Astrocyte (in vitro differentiated cells and primary cell): ENCODE data around the gene TAF4. TPM values are rescaled to one million over a fixed set of nuclear protein-coding genes. Genes with fewer than 3 reads are reported as not detected.

ENCODE experiments used
- DNase-seq: peaks from one replicate; pipeline ENCODE4 v3.0.0-alpha.2; 2010; ENCODE audit warnings: low read depth
- FAIRE-seq: peaks from 2 replicates; lab custom pipeline; 2011; peaks lifted over from hg19 to GRCh38; lab: Jason Lieb, UNC
- H2AFZ ChIP-seq: 2 replicates; pipeline ENCODE4 v1.6.0; 2012; ENCODE audit warnings: low read depth, low read length, inconsistent platforms
- H3K27ac ChIP-seq: 2 replicates; pipeline ENCODE4 v1.5.1; 2011; ENCODE audit warnings: low read depth, low read length, inconsistent platforms
- H3K27me3 ChIP-seq: 2 replicates; pipeline ENCODE4 v1.6.0; 2011; ENCODE audit warnings: low read length, inconsistent platforms; ENCODE audit not compliant: insufficient read depth
- H3K36me3 ChIP-seq: 2 replicates; pipeline ENCODE4 v1.5.1; 2011; ENCODE audit warnings: low read length, inconsistent platforms; ENCODE audit not compliant: insufficient read depth
- H3K4me1 ChIP-seq: 2 replicates; pipeline ENCODE4 v1.5.1; 2011; ENCODE audit warnings: low read length, inconsistent platforms; ENCODE audit not compliant: insufficient read depth
- H3K4me2 ChIP-seq: 2 replicates; pipeline ENCODE4 v1.6.0; 2012; ENCODE audit warnings: low read length, inconsistent platforms
- H3K4me3 ChIP-seq: 2 replicates; pipeline ENCODE4 v1.5.1; 2011; ENCODE audit warnings: low read depth, mild to moderate bottlenecking, low read length, inconsistent platforms; ENCODE audit not compliant: insufficient read depth
- H3K79me2 ChIP-seq: 2 replicates; pipeline ENCODE4 v1.6.0; 2012; ENCODE audit warnings: mild to moderate bottlenecking, low read length, inconsistent platforms; ENCODE audit not compliant: insufficient read depth
- H3K9ac ChIP-seq: 2 replicates; pipeline ENCODE4 v1.6.0; 2012; ENCODE audit warnings: mild to moderate bottlenecking, low read length, inconsistent platforms
- H3K9me3 ChIP-seq: 2 replicates; pipeline ENCODE4 v1.5.1; 2012; ENCODE audit warnings: low read depth, mild to moderate bottlenecking, low read length, inconsistent platforms; ENCODE audit not compliant: insufficient read depth
- H4K20me1 ChIP-seq: 2 replicates; pipeline ENCODE4 v1.6.0; 2012; ENCODE audit warnings: low read length, inconsistent platforms; ENCODE audit not compliant: insufficient read depth
- H3K27ac Mint-ChIP-seq: one replicate; pipeline ENCODE4 v1.8.0; 2021; ENCODE audit warnings: mild to moderate bottlenecking, mixed read lengths; ENCODE audit not compliant: unreplicated experiment
- H3K27me3 Mint-ChIP-seq: one replicate; pipeline ENCODE4 v1.8.0; 2021; ENCODE audit warnings: low read depth, mixed read lengths; ENCODE audit not compliant: unreplicated experiment
- H3K36me3 Mint-ChIP-seq: one replicate; pipeline ENCODE4 v1.8.0; 2021; ENCODE audit warnings: low read depth, mixed read lengths; ENCODE audit not compliant: unreplicated experiment
- H3K4me1 Mint-ChIP-seq: one replicate; pipeline ENCODE4 v1.8.0; 2021; ENCODE audit warnings: low read depth, mixed read lengths; ENCODE audit not compliant: unreplicated experiment
- H3K4me3 Mint-ChIP-seq: one replicate; pipeline ENCODE4 v1.8.0; 2021; ENCODE audit warnings: mild to moderate bottlenecking, moderate library complexity, mixed read lengths; ENCODE audit not compliant: unreplicated experiment
- H3K9me3 Mint-ChIP-seq: one replicate; pipeline ENCODE4 v1.8.0; 2021; ENCODE audit warnings: mild to moderate bottlenecking, mixed read lengths; ENCODE audit not compliant: unreplicated experiment
- CTCF ChIP-seq: IDR thresholded peaks from 2 replicates; pipeline ENCODE4 v1.5.1; 2011; ENCODE audit warnings: low read depth, mild to moderate bottlenecking, inconsistent platforms, low read length, moderate library complexity; ENCODE audit not compliant: insufficient read depth
- EZH2 ChIP-seq: IDR thresholded peaks from 2 replicates; pipeline ENCODE4 v1.6.1; 2012; ENCODE audit warnings: mild to moderate bottlenecking, low read length, inconsistent platforms; ENCODE audit not compliant: insufficient read depth
- total RNA-seq: library from RNA; stranded (reverse); gene quantifications from 2 replicates; pipeline ENCODE4 v1.2.1, GENCODE V29; 2021

The TAF4 gene
- total RNA-seq, 1 donor from 2014 or later, result 11.8 TPM

- FAIRE-seq, result no peak
- Mint-ChIP-seq H3K4me1 (peaks cover 2% of the 10 kb centered on the region), H3K9me3 (no peaks in the 10 kb centered on the region), H3K27ac (no peak overlapping the region), H3K4me3 (no peak overlapping the region), H3K36me3 (peaks cover 6% of the 10 kb centered on the region), H3K27me3 (no peaks in the 10 kb centered on the region)
- H2AFZ ChIP-seq, result no peak overlapping the region
- H3K27ac ChIP-seq, result no peak overlapping the region
- no peaks in the 10 kb centered on the region for H3K9me3 ChIP-seq
- no peak for DNase-seq
- no peak overlapping the region for H3K4me2 ChIP-seq
- peaks cover 86% of the 10 kb centered on the region for H4K20me1 ChIP-seq
- no peaks in the 10 kb centered on the region for H3K36me3 ChIP-seq
- TF ChIP-seq CTCF (no peak), EZH2 (no peak)
- H3K79me2 ChIP-seq, result peaks cover 38% of the 10 kb centered on the region
- H3K27me3 ChIP-seq, result no peaks in the 10 kb centered on the region
- H3K9ac ChIP-seq, result no peak overlapping the region
- no peaks in the 10 kb centered on the region for H3K4me1 ChIP-seq
- H3K4me3 ChIP-seq, result no peak overlapping the region
Measured at GRCh38 chr20:62014889-62015537, 50.7 kb downstream of the TAF4 start.

- no peak for TF ChIP-seq EZH2
- TF ChIP-seq CTCF, result no peak
- Histone ChIP-seq H3K4me1 (no peaks in the 10 kb centered on the region), H2AFZ (no peak overlapping the region), H3K9ac (no peak overlapping the region), H3K27me3 (no peaks in the 10 kb centered on the region), H3K36me3 (no peaks in the 10 kb centered on the region), H3K9me3 (no peaks in the 10 kb centered on the region), H3K4me3 (no peak overlapping the region), H3K27ac (no peak overlapping the region), H4K20me1 (peaks cover 81% of the 10 kb centered on the region), H3K4me2 (no peak overlapping the region), H3K79me2 (peaks cover 32% of the 10 kb centered on the region)
- H3K4me1 Mint-ChIP-seq, result peaks cover 2% of the 10 kb centered on the region
- FAIRE-seq (no peak), DNase-seq (no peak)
- H3K4me3 Mint-ChIP-seq, result no peak overlapping the region
- no peak overlapping the region for H3K27ac Mint-ChIP-seq
- no peaks in the 10 kb centered on the region for H3K27me3 Mint-ChIP-seq
- H3K9me3 Mint-ChIP-seq, result no peaks in the 10 kb centered on the region
- peaks cover 6% of the 10 kb centered on the region for H3K36me3 Mint-ChIP-seq
Measured at GRCh38 chr20:62014488-62014775, 51.2 kb downstream of the TAF4 start.

GRCh38 chr20:62012631-62013030, 53.0 kb downstream of the TAF4 start:
- Mint-ChIP-seq H3K4me1 (peaks cover 2% of the 10 kb centered on the region), H3K27ac (no peak overlapping the region), H3K9me3 (no peaks in the 10 kb centered on the region), H3K36me3 (peaks cover 8% of the 10 kb centered on the region), H3K27me3 (no peaks in the 10 kb centered on the region), H3K4me3 (no peak overlapping the region)
- DNase-seq, result no peak
- no peak for FAIRE-seq
- TF ChIP-seq EZH2 (no peak), CTCF (no peak)
- Histone ChIP-seq H3K4me2 (no peak overlapping the region), H4K20me1 (peaks cover 64% of the 10 kb centered on the region), H2AFZ (no peak overlapping the region), H3K79me2 (peaks cover 15% of the 10 kb centered on the region), H3K27ac (no peak overlapping the region), H3K36me3 (peaks cover under 1% of the 10 kb centered on the region), H3K4me1 (no peaks in the 10 kb centered on the region), H3K4me3 (no peak overlapping the region), H3K27me3 (no peaks in the 10 kb centered on the region), H3K9me3 (no peaks in the 10 kb centered on the region), H3K9ac (no peak overlapping the region)
